A549 (cell line): Measurements from ENCODE around the gene ANO6.

Experiments
- CTCF ChIP-seq: fragments of >200 bp; sonication (Bioruptor Twin); formaldehyde crosslinking; IDR thresholded peaks from 3 replicates; pipeline ENCODE4 v1.5.1; 2016
- EP300 ChIP-seq, 2 experiments: fragments of >200 bp; sonication (Bioruptor Twin); formaldehyde crosslinking; IDR thresholded peaks; 2 replicates in 1 of 2; 3 replicates in 1 of 2; pipeline ENCODE4 v1.6.1; 2016 to 2017
- HMGXB4 ChIP-seq: fragments of 250-450 bp; sonication (Bioruptor Pico); IDR thresholded peaks from 2 replicates; pipeline ENCODE4 v1.5.0; 2021; ENCODE audit warnings: mild to moderate bottlenecking, moderate library complexity, borderline replicate concordance
- POLR2A ChIP-seq: IDR thresholded peaks from 2 replicates; pipeline ENCODE4 v1.6.1; 2012; ENCODE audit warnings: mild to moderate bottlenecking, low read length
- TF ChIP-seq, protein P1 (sequence below): IDR thresholded peaks from 2 replicates; pipeline ENCODE4 v1.6.1; 2012
- TF ChIP-seq, protein P2 (sequence below): fragments of 150-350 bp; IDR thresholded peaks from 2 replicates; pipeline ENCODE4 v1.6.1; 2014; ENCODE audit warnings: low read depth, mild to moderate bottlenecking, low read length

GRCh38 chr12:45348986-45349385, 133.1 kb downstream of the ANO6 start:
- TF ChIP-seq, protein P1, sequence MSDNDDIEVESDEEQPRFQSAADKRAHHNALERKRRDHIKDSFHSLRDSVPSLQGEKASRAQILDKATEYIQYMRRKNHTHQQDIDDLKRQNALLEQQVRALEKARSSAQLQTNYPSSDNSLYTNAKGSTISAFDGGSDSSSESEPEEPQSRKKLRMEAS = no peak
- TF ChIP-seq EP300 (IDR thresholded peaks at IDR 0.05) (no peak), POLR2A (no peak), CTCF (no peak), HMGXB4 (CRISPR knock-in tag) (no peak)
- TF ChIP-seq, protein P2, sequence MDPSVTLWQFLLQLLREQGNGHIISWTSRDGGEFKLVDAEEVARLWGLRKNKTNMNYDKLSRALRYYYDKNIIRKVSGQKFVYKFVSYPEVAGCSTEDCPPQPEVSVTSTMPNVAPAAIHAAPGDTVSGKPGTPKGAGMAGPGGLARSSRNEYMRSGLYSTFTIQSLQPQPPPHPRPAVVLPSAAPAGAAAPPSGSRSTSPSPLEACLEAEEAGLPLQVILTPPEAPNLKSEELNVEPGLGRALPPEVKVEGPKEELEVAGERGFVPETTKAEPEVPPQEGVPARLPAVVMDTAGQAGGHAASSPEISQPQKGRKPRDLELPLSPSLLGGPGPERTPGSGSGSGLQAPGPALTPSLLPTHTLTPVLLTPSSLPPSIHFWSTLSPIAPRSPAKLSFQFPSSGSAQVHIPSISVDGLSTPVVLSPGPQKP = no peak
